ENCODE results near the gene SHISA9.

SHISA9 gene

DNA sequence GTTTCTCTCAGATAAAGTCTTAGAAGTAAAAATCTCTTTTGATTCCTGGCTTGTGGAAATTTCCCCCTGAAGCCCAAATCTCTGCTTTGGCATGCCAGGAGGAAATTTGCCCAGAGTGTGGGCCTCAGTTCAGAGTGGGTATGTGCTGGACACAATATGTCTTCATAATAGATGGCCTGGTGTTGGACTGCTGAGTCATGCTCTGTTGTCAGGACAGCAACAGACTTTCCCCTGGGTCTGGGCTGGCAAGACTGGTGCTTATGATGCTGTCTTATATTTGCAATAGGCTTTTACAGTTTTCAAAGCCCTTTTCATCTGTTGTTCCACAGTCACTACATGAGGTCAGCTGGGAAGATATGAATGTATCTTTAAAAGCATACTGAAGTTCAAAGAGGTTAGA is 57.0 kb downstream of the SHISA9 start:
- H3K27me3 ChIP-seq (ENCODE audit: low read depth, low read length), result 0 out of 2 replicates have a peak, but pooled peaks cover 3% of the 10 kb centered on the region
- no peak for TF ChIP-seq EZH2phosphoT487 (IDR thresholded peaks at IDR 0.05; ENCODE audit: low read depth)
- TF ChIP-seq, protein P1, sequence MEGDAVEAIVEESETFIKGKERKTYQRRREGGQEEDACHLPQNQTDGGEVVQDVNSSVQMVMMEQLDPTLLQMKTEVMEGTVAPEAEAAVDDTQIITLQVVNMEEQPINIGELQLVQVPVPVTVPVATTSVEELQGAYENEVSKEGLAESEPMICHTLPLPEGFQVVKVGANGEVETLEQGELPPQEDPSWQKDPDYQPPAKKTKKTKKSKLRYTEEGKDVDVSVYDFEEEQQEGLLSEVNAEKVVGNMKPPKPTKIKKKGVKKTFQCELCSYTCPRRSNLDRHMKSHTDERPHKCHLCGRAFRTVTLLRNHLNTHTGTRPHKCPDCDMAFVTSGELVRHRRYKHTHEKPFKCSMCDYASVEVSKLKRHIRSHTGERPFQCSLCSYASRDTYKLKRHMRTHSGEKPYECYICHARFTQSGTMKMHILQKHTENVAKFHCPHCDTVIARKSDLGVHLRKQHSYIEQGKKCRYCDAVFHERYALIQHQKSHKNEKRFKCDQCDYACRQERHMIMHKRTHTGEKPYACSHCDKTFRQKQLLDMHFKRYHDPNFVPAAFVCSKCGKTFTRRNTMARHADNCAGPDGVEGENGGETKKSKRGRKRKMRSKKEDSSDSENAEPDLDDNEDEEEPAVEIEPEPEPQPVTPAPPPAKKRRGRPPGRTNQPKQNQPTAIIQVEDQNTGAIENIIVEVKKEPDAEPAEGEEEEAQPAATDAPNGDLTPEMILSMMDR (IDR thresholded peaks at IDR 0.05; ENCODE audit: low read depth, low read length), result no peak
- H3K79me2 ChIP-seq (ENCODE audit: low read length), result no peaks in the 10 kb centered on the region
- no peaks in the 10 kb centered on the region for H3K9me3 ChIP-seq (ENCODE audit: insufficient read depth, low read length)
- no peaks in the 10 kb centered on the region for H4K20me1 ChIP-seq (ENCODE audit: insufficient read depth, low read length)
- H2AFZ ChIP-seq (ENCODE audit: low read depth, low read length), result no peak overlapping the region
- H3K4me3 ChIP-seq (ENCODE audit: low read length), result no peak overlapping the region
- no peak overlapping the region for H3K27ac ChIP-seq (ENCODE audit: low read length)
- no peaks in the 10 kb centered on the region for H3K4me1 ChIP-seq (ENCODE audit: low read length)
- H3K9ac ChIP-seq (ENCODE audit: low read length), result no peak overlapping the region
- H3K4me2 ChIP-seq (ENCODE audit: low read length), result no peak overlapping the region
- H3K36me3 ChIP-seq (replicated peaks; ENCODE audit: low read depth, low read length), result no peaks in the 10 kb centered on the region

DNA sequence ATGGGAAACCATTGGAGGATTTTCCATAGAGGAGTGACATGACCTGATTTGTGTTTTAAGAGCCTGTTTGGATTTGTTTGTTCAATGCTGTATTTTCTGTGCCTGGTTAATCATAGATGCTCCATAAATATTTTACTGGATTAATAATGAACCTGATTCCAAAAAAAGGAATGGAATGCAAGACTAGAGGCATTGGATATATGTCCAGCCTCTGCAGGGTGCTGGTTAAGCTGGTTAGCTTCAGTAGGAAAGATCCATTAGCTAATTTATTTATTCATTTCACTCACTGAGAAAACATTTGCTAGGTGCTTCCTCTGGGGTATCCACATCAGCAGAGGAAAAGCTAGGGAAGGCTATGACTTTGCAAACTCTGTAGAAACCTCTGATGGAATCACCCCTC is 57.7 kb downstream of the SHISA9 start:
- Histone ChIP-seq H2AFZ (ENCODE audit: low read depth, low read length) (no peak overlapping the region), H3K27me3 (ENCODE audit: low read depth, low read length) (0 out of 2 replicates have a peak, but pooled peaks cover 3% of the 10 kb centered on the region), H3K4me2 (ENCODE audit: low read length) (no peak overlapping the region), H3K79me2 (ENCODE audit: low read length) (no peaks in the 10 kb centered on the region), H3K4me1 (ENCODE audit: low read length) (no peaks in the 10 kb centered on the region), H3K27ac (ENCODE audit: low read length) (no peak overlapping the region), H3K4me3 (ENCODE audit: low read length) (no peak overlapping the region), H3K9ac (ENCODE audit: low read length) (no peak overlapping the region), H4K20me1 (ENCODE audit: insufficient read depth, low read length) (no peaks in the 10 kb centered on the region), H3K9me3 (ENCODE audit: insufficient read depth, low read length) (no peaks in the 10 kb centered on the region), H3K36me3 (replicated peaks; ENCODE audit: low read depth, low read length) (no peaks in the 10 kb centered on the region)
- no peak for TF ChIP-seq EZH2phosphoT487 (IDR thresholded peaks at IDR 0.05; ENCODE audit: low read depth)
- TF ChIP-seq, protein P1 (IDR thresholded peaks at IDR 0.05; ENCODE audit: low read depth, low read length), result no peak

DNA sequence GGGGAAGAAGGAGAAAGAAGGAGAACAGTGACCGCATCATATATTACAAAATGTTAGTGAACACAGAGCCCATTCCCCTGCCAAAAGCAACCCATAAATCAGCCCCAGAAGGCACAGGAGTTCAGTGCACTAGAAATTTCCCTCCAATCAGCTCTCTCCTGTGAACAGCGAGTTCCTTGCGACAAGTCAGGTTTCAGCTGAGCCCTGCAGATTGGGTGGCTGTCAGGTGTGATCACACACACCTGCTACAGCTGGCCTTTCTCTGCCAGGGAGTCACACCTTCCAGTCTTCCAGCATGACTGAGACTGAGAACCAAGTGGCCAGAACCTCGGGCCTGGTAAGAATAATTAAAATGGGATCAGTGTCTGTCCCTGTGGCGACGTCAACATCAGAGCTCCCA is 60.2 kb downstream of the SHISA9 start:
- Histone ChIP-seq H3K27me3 (ENCODE audit: low read depth, low read length) (peaks cover 9% of the 10 kb centered on the region; the same call in 1 of the 2 replicates), H3K9me3 (ENCODE audit: insufficient read depth, low read length) (no peaks in the 10 kb centered on the region), H3K4me1 (ENCODE audit: low read length) (no peaks in the 10 kb centered on the region), H3K36me3 (replicated peaks; ENCODE audit: low read depth, low read length) (no peaks in the 10 kb centered on the region), H3K79me2 (ENCODE audit: low read length) (no peaks in the 10 kb centered on the region), H3K4me2 (ENCODE audit: low read length) (no peak overlapping the region), H3K27ac (ENCODE audit: low read length) (no peak overlapping the region), H3K9ac (ENCODE audit: low read length) (no peak overlapping the region), H2AFZ (ENCODE audit: low read depth, low read length) (no peak overlapping the region), H4K20me1 (ENCODE audit: insufficient read depth, low read length) (no peaks in the 10 kb centered on the region), H3K4me3 (ENCODE audit: low read length) (no peak overlapping the region)
- TF ChIP-seq EZH2phosphoT487 (IDR thresholded peaks at IDR 0.05; ENCODE audit: low read depth), result no peak
- TF ChIP-seq, protein P1 (IDR thresholded peaks at IDR 0.05; ENCODE audit: low read depth, low read length), result no peak

DNA sequence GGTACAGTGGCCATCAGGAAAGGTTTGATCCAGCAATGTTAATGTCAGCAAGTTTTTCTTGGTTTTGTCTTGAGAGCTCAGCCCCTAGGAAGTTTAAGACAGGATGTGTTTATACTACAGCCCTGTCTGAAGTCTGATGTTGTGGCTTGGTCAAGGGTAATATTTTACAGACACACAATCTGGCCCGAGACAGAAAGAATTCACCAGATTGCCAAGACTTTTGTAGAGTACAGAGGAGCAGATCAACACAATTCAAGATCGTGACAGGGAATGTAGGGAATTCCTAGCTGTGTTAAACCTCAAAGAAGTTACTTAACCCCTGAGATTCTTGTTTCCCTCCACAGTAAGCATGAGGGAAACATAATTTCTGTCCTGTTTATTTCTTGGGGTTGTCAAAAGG is 63.1 kb downstream of the SHISA9 start:
- H4K20me1 ChIP-seq (ENCODE audit: insufficient read depth, low read length), result no peaks in the 10 kb centered on the region
- no peaks in the 10 kb centered on the region for H3K79me2 ChIP-seq (ENCODE audit: low read length)
- no peak overlapping the region for H3K4me3 ChIP-seq (ENCODE audit: low read length)
- no peak overlapping the region for H3K9ac ChIP-seq (ENCODE audit: low read length)
- H3K9me3 ChIP-seq (ENCODE audit: insufficient read depth, low read length), result no peaks in the 10 kb centered on the region
- no peaks in the 10 kb centered on the region for H3K4me1 ChIP-seq (ENCODE audit: low read length)
- no peak overlapping the region for H3K27ac ChIP-seq (ENCODE audit: low read length)
- TF ChIP-seq, protein P1 (IDR thresholded peaks at IDR 0.05; ENCODE audit: low read depth, low read length), result no peak
- TF ChIP-seq EZH2phosphoT487 (IDR thresholded peaks at IDR 0.05; ENCODE audit: low read depth), result no peak
- no peaks in the 10 kb centered on the region for H3K36me3 ChIP-seq (replicated peaks; ENCODE audit: low read depth, low read length)
- H2AFZ ChIP-seq (ENCODE audit: low read depth, low read length), result no peak overlapping the region
- H3K4me2 ChIP-seq (ENCODE audit: low read length), result no peak overlapping the region
- H3K27me3 ChIP-seq (ENCODE audit: low read depth, low read length), result peaks cover 6% of the 10 kb centered on the region; the same call in 1 of the 2 replicates
